GM19438 (cell line): Measurements from ENCODE around the gene PRKG1.
"Not testable (repeated sequence)": the region's sequence is repeated elsewhere in the genome, so short reads cannot be mapped to it uniquely, and the experiment has no call there.

Experiments used
- ATAC-seq: cut with Tn5 transposase; IDR thresholded peaks from one replicate; pipeline ENCODE4 v1.9.1; 2021; ENCODE audit warnings: low read depth; ENCODE audit not compliant: unreplicated experiment

The PRKG1 gene

GRCh38 chr10:52213321-52213752 lies 1139.0 kb downstream of the PRKG1 start:
- ATAC-seq = no peak

DNA sequence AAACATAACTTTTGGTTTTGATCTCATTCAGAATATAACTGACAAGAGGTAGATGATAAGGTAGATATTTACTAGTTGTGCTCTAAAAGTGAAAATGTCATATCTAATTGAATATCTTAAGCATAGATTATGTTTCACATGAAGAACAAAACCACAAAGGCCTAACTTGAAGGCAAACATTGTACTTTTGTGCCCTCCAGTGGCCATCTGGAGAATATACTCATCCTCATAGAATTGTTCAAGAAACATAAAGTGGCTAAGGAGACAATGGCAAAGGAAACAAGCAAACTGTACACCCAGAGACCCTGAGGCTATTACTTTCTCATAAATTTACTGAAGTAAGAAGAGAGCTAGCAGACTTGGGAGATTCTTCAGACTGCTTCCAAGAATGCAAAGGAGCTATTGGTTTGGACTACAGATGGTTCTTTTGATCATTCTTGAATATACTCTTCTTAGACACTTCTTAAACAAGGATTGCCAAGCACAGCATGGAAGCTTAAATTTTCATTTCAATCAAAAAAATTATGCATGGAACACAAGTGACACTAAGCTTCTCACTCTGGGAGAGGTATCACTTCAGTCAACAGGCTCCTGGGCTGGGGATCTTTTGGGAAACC lies 1141.6 kb downstream of the PRKG1 start:
- peak; percentile 67 for ATAC-seq

- peak; percentile 69 for ATAC-seq
Observed at GRCh38 chr10:52216852-52217251, 1142.6 kb downstream of the PRKG1 start.

- ATAC-seq = no peak
Observed at GRCh38 chr10:52217531-52217930, 1143.2 kb downstream of the PRKG1 start.

GRCh38 chr10:52220947-52221346 lies 1146.7 kb downstream of the PRKG1 start:
- ATAC-seq = no peak

- ATAC-seq = no peak
Observed at GRCh38 chr10:52221923-52222322, 1147.6 kb downstream of the PRKG1 start.

GRCh38 chr10:52226197-52226847 lies 1152.0 kb downstream of the PRKG1 start:
- no peak for ATAC-seq

DNA sequence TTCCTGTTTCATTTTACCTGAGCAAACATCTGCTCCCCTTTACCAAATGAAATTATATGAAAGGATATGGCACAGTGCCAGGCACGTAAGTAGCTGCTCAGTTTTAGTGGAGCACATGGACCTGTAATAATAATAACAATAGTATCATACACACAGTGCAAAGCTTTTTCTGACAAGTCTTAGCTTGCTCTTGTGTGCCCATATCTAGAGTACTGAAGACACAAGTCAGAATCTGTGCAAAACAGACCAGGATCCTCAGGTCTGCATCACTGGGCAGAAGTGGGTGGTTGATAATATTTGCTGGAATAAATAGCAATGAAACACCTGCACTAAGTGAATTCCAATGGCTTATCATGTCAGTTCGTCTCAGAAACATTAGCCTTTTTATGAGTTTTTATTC lies 1154.3 kb downstream of the PRKG1 start:
- ATAC-seq = no peak

DNA sequence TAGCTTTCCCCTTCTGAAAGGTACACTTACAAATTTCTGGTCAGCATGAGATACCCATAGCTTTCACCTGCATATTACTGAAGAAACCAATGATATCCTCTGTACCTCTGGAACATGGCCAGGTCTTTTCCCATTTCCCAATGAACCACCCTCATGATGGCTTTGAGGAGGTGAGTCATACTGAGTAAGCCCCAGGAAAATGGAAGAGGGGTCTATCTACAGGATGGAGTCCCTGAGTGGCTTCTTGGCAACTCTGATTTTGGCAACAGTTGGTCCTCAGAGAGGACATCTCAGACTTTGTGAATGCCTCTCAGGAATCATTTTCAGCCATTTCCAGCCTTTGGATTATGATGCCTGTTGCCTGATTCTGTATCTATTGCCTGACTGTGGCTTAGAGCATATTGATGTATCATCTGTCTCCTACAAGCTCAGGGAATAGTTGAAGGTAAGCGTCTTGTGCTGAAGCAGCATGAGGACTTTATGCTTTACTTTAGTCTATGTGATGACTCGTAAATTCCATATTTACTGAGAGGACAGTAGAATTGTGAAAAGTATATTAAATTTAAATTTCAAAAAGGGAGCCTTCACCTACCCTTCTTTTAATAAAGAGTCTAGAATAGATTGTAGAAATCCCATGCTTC lies 1155.1 kb downstream of the PRKG1 start:
- ATAC-seq = no peak

DNA sequence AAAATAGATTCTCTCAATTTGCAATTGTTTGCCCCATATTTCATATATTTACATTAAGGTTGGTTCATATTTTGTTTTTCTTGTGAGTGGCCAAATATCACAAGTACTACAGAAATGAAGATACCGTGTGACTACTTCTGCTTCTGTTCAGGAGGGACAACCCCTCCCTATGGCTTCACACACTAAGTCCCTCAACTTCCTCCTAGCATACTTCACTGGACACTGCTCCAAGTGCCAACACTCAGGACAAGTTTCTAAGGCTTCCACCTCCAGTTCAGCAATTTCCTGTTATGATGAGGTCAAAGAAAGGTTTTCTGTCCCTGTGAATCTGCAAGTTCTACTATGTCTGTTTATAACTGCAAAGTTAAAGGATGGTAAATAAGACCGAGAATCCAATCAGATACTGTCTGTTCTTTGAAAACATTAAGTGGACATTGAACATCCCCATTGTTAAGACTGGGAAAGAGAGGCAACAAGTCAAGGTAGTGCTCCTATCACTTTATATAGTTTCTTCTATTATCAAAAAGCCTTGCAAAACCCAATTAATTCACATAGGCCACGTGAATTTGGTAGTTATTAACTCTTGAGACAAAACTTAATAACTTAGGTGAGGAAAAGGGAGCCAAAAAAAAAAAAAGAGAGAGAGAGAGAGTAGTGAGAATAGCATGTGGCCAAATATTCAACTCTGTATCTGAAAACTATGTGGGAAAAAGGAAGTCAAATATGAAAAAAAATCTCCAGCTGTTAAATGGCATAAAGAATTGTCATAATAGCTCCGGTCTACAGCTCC lies 1158.5 kb downstream of the PRKG1 start:
- peak; percentile 78 for ATAC-seq

DNA sequence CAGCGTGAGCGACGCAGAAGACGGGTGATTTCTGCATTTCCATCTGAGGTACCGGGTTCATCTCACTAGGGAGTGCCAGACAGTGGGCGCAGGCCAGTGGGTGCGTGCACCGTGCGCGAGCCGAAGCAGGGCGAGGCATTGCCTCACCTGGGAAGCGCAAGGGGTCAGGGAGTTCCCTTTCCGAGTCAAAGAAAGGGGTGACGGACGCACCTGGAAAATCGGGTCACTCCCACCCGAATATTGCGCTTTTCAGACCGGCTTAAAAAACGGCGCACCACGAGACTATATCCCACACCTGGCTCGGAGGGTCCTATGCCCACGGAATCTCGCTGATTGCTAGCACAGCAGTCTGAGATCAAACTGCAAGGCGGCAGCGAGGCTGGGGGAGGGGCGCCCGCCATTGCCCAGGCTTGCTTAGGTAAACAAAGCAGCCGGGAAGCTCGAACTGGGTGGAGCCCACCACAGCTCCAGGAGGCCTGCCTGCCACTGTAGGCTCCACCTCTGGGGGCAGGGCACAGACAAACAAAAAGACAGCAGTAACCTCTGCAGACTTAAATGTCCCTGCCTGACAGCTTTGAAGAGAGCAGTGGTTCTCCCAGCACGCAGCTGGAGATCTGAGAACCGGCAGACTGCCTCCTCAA lies 1159.2 kb downstream of the PRKG1 start:
- not testable (repeated sequence) for ATAC-seq

DNA sequence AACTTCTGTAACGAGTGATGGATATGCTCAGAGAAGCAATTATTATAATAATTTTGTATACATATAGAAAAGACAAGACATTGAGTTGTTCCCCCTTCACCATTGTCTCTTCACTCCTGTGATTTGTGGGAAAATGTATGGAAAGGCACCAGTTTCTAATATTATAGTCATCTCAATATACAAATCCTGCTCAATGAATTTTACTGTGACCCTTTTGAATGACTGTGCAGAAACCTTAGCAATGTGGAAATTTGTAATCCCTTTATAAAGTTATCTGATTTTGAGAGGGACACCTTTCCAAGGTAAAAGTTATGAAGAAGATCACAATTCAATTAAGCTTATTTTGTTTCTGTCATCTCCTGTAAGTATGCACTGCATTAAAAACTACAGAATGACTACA lies 1165.5 kb downstream of the PRKG1 start:
- no peak for ATAC-seq

DNA sequence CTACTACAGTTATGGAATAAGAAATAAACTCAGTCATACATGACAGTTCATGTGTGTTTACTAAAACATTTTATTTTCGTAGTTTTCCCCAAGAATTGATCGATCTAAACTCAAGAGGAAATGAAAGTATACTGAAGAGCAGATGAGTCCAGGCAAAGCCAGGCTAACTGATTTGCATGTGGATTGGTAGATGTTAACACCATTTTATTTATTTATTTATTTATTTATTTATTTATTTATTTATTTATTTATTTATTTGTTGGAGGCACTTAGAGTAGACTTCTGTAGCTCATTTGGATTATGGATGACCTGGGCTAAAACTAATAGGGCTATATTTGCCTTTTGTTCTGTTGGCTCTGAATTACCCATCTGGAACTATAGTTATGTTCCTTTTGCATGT lies 1171.3 kb downstream of the PRKG1 start:
- ATAC-seq = no peak

DNA sequence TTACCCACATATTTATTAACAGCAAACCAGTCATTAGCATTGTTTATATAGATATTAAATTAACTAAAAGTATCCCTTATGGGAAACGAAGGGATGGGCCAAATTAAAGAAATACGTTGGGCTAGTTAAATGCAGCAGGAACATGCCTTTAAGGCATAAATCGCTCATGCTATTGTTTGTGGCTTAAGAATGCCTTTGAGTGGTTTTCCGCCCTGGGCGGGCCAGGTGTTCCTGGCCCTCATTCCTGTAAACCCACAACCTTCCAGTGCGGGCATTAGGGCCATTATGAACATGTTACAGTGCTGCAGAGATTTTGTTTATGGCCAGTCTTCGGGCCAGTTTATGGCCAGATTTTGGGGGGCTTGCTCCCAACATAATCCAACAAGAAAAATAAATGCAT lies 1173.6 kb downstream of the PRKG1 start:
- not testable (repeated sequence) for ATAC-seq

GRCh38 chr10:52248697-52249306 lies 1174.5 kb downstream of the PRKG1 start:
- ATAC-seq = no peak

- ATAC-seq = no peak
Observed at GRCh38 chr10:52249850-52250395, 1175.6 kb downstream of the PRKG1 start.

- no peak for ATAC-seq
Observed at GRCh38 chr10:52250510-52250909, 1176.2 kb downstream of the PRKG1 start.

DNA sequence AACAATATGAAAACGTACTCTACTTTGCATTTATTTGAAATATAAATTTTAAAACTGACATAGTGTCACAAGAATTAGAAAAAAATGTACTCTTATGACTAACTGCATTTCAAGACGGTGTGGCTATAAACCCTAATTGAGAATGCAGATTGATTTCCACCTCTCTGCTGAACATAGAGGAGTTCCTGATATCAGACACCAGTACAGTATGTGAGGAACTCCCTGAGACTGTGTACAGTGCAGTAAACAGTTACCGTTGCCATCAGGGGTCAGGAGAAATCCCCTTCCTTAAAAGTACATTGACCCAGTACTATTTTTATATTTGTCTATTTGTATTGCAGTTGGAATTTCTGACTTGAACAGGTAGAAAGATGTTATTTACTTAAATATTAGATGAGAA lies 1178.0 kb downstream of the PRKG1 start:
- ATAC-seq = no peak

DNA sequence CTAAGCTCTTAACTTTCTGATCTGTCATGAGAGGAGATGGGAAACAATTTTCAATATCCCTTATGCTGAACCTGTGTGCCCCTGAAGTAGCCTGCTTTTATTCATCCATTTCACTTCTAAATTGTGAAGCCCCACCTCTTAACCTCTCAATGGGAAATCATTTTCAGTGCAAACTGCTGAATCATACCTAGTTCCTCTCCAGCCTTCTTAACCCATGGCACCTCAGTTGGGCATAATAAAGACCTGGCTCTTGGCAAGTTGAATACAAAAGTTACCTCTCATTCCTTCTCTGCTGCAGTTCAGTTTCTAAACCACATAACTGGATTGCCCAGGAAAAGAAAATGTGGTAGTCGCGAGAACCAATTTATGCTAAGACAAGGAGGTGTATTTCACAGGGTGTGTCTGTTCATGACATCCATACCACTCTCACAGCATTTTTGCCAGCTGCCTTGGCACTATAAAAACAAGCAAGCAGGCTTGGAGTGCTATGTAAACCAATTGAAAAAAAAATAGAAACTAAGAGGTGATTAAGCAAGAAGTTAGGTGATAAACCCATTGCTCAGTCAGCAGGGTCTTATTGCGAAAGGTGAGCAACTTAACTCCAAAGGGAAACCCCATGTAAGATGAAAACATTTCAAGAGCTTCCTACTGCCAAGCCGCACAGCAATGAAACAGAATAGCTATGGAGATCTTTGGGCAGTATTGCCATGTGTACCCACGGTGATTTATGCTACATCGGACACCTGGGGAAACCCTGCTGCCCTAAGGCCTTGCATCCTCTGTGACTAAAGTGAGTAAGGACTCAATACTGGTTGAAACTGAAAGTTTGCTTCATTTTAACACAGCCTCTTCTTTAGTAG lies 1182.8 kb downstream of the PRKG1 start:
- peak; percentile 100 for ATAC-seq
